Thyroid gland (tissue), 4 donors: ENCODE measurements around the gene G3BP2. TPM values are rescaled to one million over a fixed set of nuclear protein-coding genes. Genes with fewer than 3 reads are reported as not detected.
"Not testable (repeated sequence)": the region's sequence is repeated elsewhere in the genome, so short reads cannot be mapped to it uniquely, and the experiment has no call there.

ENCODE experiments used
- DNase-seq, 2 donors: peaks; one replicate each; pipeline ENCODE4 v3.0.0-alpha.2; 2019
- H3K27ac ChIP-seq, 3 donors: fragments of 200-600 bp; sonication (generic); 1 replicate in 2 of 3; 2 replicates in 1 of 3; pipeline ENCODE4 v1.5.1; 2016 to 2019; ENCODE audit warnings: mild to moderate bottlenecking in 1 of 3, moderate library complexity in 1 of 3
- H3K27me3 ChIP-seq: fragments of 200-600 bp; sonication (generic); one replicate; pipeline ENCODE4 v1.5.1; 2019
- H3K36me3 ChIP-seq, 2 donors: fragments of 200-600 bp; sonication (generic); one replicate each; pipeline ENCODE4 v1.5.1; 2016 to 2019
- H3K4me1 ChIP-seq, 2 donors: fragments of 200-600 bp; sonication (generic); one replicate each; pipeline ENCODE4 v1.5.1; 2017 to 2019
- H3K4me3 ChIP-seq, 3 donors: fragments of 200-600 bp; sonication (generic); replicated peaks in 1 of 3; 1 replicate in 2 of 3; 2 replicates in 1 of 3; pipeline ENCODE4 v1.5.1; 2016; ENCODE audit warnings: mild to moderate bottlenecking in 1 of 3
- H3K9me3 ChIP-seq: fragments of 200-600 bp; sonication (generic); one replicate; pipeline ENCODE4 v1.5.1; 2017
- POLR2A ChIP-seq, 2 donors: fragments of 450-650 bp; IDR thresholded peaks; one replicate each; pipeline ENCODE4 v1.6.1; 2017; ENCODE audit warnings: antibody characterized with exemption in 2 of 2, mild to moderate bottlenecking in 2 of 2, moderate library complexity in 1 of 2
- WGBS, 2 donors: methylation state at CpG; one replicate each; pipeline ENCODE4 v1.1.5; 2017; 5-methylcytosine and 5-hydroxymethylcytosine counted together
- intact Hi-C: fragments of 100-400 bp; cut with DNase I; formaldehyde crosslinking; loops from one replicate; pipeline ENCODE4 v1.15.1; 2023
- total RNA-seq, 4 donors: library from RNA; depleted of rRNA; stranded (reverse); fragments of >200 nt; gene quantifications; one replicate each; pipeline ENCODE4 v1.2.3, GENCODE V29; 2016
- TF ChIP-seq, protein P1 (sequence below), 6 experiments: fragments of 200-600 bp in 3 of 6; fragments of 450-650 bp in 3 of 6; sonication (generic) in 3 of 6; IDR thresholded peaks; one replicate each; pipeline ENCODE4 v1.5.1; 2016 to 2019; ENCODE audit warnings: antibody characterized with exemption in 6 of 6, mild to moderate bottlenecking in 2 of 6, inconsistent platforms in 1 of 6, moderate library complexity in 1 of 6

The G3BP2 gene
- total RNA-seq, 4 donors from 2014 or later, result 117 to 179 (median 139) TPM

DNA sequence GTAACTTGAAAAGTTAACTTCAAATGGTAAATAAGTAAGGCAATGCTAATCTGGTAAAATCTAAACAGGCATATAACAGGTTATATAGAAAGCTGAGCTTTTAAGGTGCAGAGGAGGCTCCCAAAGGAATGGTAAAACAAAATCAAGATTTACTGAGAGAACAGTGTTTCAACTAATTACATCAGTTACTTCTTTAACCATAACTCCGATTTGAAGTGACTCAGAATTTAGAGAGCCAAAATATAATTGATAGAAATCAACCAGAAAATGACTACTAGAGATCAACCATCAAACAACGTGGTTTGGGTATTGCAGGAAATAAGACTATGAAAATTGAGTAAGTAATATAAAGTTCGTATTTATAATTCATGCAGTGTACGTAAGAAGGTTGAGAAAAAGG lies 6.9 kb downstream of the G3BP2 start:
- DNase-seq, result no peak
- intact Hi-C loops, result no loop called here
- Histone ChIP-seq H3K9me3 (no peaks in the 10 kb centered on the region), H3K27ac (no peak overlapping the region), H3K4me1 (peaks cover 14 to 17% of the 10 kb centered on the region in 2 donors), H3K27me3 (no peaks in the 10 kb centered on the region), H3K4me3 (no peak overlapping the region), H3K36me3 (no peaks in the 10 kb centered on the region)
- TF ChIP-seq, protein P1, sequence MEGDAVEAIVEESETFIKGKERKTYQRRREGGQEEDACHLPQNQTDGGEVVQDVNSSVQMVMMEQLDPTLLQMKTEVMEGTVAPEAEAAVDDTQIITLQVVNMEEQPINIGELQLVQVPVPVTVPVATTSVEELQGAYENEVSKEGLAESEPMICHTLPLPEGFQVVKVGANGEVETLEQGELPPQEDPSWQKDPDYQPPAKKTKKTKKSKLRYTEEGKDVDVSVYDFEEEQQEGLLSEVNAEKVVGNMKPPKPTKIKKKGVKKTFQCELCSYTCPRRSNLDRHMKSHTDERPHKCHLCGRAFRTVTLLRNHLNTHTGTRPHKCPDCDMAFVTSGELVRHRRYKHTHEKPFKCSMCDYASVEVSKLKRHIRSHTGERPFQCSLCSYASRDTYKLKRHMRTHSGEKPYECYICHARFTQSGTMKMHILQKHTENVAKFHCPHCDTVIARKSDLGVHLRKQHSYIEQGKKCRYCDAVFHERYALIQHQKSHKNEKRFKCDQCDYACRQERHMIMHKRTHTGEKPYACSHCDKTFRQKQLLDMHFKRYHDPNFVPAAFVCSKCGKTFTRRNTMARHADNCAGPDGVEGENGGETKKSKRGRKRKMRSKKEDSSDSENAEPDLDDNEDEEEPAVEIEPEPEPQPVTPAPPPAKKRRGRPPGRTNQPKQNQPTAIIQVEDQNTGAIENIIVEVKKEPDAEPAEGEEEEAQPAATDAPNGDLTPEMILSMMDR (IDR thresholded peaks at IDR 0.05), result no peak
- WGBS, 2 donors, result 81 to 85% methylated on average over 4 of the region's 4 CpGs

DNA sequence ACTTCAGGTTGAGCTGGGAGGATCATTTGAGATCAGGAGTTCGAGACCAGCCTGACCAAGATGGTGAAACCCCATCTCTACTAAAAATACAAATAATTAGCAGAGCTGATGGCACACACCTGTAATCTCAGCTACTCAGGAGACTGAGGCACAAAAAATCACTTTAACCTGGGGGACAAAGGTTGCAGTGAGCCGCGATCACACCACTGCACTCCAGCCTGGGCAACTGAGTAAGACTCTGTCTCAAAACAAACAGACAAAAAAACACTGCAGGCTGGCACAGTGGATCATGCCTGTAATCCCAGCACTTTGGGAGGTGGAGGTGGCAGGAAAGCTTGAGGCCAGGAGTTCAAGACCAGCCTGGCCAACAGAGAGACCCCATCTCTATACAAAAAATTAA lies 8.6 kb downstream of the G3BP2 start:
- DNase-seq, H3K36me3 ChIP-seq, H3K27ac ChIP-seq, H3K27me3 ChIP-seq, H3K4me1 ChIP-seq, H3K9me3 ChIP-seq, intact Hi-C loops, H3K4me3 ChIP-seq: not testable (repeated sequence)
- 92 to 97% methylated on average over 3 of the region's 3 CpGs for WGBS, 2 donors

DNA sequence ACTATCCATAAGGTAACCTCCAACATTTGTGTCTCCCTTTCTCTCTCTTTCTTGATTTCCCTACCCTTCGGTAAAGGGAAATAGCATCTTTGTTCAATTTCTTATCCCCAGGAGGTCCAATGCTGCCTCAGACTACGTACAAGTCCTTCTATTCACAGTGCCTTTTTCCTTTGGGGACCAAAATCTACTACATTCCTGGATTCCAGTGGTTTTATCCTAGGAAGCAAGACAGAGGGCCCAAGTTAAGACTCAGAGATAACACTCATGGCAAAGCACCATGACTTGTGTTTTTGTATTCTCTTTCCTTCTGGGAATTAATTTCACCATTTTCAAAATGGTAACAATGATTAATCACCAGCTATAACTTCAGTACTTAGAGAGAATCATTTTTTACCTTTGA lies 10.6 kb downstream of the G3BP2 start:
- intact Hi-C loops, result no loop called here
- H3K27me3 ChIP-seq, result no peaks in the 10 kb centered on the region
- no peak for DNase-seq
- WGBS, 2 donors, result 91 to 93% methylated on average over 2 of the region's 2 CpGs
- no peaks in the 10 kb centered on the region for H3K4me1 ChIP-seq
- TF ChIP-seq POLR2A (IDR thresholded peaks at IDR 0.05), result no peak
- TF ChIP-seq, protein P1 (IDR thresholded peaks at IDR 0.05), result no peak
- no peak overlapping the region for H3K4me3 ChIP-seq
- peaks cover 0 to 5% of the 10 kb centered on the region in 2 donors for H3K36me3 ChIP-seq
- H3K9me3 ChIP-seq, result no peaks in the 10 kb centered on the region
- no peak overlapping the region for H3K27ac ChIP-seq

DNA sequence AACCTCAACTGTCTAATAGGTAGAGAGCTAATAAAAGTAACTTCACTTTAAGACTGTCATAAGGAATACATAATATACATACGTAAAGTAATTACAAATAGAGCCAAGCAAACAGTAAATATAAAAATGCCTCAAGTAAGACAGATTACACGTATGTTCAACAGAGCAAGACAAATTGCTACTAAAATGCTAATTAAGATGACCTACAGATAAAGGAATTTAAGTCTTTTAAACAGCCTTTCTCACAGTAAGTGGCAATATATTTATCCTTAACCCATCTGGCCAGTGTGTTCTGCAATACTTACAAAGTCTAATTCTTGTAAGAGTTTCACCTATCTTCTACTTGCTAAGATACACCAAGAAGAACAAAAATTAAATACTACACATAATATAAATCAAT lies 12.7 kb downstream of the G3BP2 start:
- TF ChIP-seq, protein P1 (IDR thresholded peaks at IDR 0.05), result no peak
- no peak for TF ChIP-seq POLR2A (IDR thresholded peaks at IDR 0.05)
- Histone ChIP-seq H3K36me3 (peaks cover 0 to 5% of the 10 kb centered on the region in 2 donors), H3K4me1 (peaks cover 0 to 2% of the 10 kb centered on the region in 2 donors), H3K27me3 (no peaks in the 10 kb centered on the region), H3K4me3 (no peak overlapping the region), H3K27ac (no peak overlapping the region), H3K9me3 (no peaks in the 10 kb centered on the region)
- DNase-seq, result no peak
- 89 to 93% methylated on average over 2 of the region's 2 CpGs for WGBS, 2 donors
- intact Hi-C loops, result no loop called here

DNA sequence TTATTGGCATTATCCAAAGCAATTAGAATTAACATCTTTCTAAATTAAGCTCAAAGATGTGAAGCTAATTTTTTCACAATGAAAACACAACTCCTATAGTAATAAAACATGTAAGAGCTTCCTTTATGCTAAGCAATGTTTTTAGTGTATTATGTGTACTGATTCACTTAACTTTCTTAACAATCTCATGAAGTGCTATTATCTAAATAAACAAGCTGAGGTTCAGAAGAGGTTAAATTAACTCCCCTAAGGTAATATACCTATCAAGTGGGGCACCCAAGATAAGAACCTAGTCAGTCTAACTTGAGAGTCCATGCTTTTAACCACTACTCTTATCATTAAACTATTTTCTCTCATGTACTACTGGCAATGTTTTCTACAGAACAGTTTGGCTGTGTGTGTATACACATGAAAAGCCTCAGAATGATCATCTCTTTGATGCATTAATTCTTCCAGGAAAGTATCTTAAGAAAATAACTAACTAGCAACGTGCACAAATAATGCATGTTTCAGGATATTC lies 13.6 kb downstream of the G3BP2 start:
- intact Hi-C loops, result no loop called here
- no peak overlapping the region for H3K27ac ChIP-seq
- no peak overlapping the region for H3K4me3 ChIP-seq
- peaks cover 8 to 10% of the 10 kb centered on the region in 2 donors for H3K4me1 ChIP-seq
- DNase-seq, result no peak
- TF ChIP-seq, protein P1 (IDR thresholded peaks at IDR 0.05), result no peak
- TF ChIP-seq POLR2A (IDR thresholded peaks at IDR 0.05), result no peak
- no peaks in the 10 kb centered on the region for H3K27me3 ChIP-seq
- WGBS, 2 donors, result 40 to 58% methylated on average over 1 of the region's 1 CpG
- peaks cover 0 to 5% of the 10 kb centered on the region in 2 donors for H3K36me3 ChIP-seq
- no peaks in the 10 kb centered on the region for H3K9me3 ChIP-seq

DNA sequence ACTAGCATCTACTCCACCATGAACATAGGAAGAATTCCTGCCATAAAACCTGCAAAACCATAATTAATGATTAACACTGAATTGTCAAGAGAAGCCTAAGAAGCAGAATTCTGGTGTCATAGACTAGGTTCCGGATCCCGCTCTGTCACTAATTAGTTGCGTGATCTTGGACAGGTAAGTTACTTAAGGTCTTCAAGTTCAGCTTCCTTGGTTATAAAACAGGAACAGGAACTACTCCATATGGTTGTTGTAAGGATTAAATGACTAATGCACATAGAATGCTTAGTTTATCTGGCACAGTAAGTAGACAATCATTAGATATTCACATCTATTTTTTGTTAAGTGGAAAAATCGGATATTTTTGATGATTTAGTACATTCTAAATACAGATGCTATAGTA lies 14.3 kb downstream of the G3BP2 start:
- intact Hi-C loops, result no loop called here
- Histone ChIP-seq H3K27me3 (no peaks in the 10 kb centered on the region), H3K4me1 (peaks cover 15 to 17% of the 10 kb centered on the region in 2 donors), H3K27ac (no peak overlapping the region), H3K4me3 (no peak overlapping the region), H3K36me3 (peaks cover 2 to 5% of the 10 kb centered on the region in 2 donors), H3K9me3 (no peaks in the 10 kb centered on the region)
- 94% methylated on average over 4 of the region's 4 CpGs for WGBS, 2 donors
- TF ChIP-seq, protein P1 (IDR thresholded peaks at IDR 0.05), result no peak
- TF ChIP-seq POLR2A (IDR thresholded peaks at IDR 0.05), result no peak
- no peak for DNase-seq
